Sigmoid colon (tissue), 4 donors: Measurements from ENCODE around the gene LRRC73.

Experiments used
- CTCF ChIP-seq, 4 experiments: fragments of 450-650 bp in 3 of 4; fragments of 200-600 bp in 1 of 4; IDR thresholded peaks; one replicate each; pipeline ENCODE4 v1.5.1; 2016 to 2019; ENCODE audit warnings: antibody characterized with exemption in 4 of 4, mild to moderate bottlenecking in 3 of 4, moderate library complexity in 2 of 4
- POLR2AphosphoS5 ChIP-seq, 4 donors: sonication (generic); formaldehyde crosslinking; IDR thresholded peaks; one replicate each; pipeline ENCODE4 v1.6.1; 2017; ENCODE audit warnings: antibody characterized with exemption in 4 of 4

DNA sequence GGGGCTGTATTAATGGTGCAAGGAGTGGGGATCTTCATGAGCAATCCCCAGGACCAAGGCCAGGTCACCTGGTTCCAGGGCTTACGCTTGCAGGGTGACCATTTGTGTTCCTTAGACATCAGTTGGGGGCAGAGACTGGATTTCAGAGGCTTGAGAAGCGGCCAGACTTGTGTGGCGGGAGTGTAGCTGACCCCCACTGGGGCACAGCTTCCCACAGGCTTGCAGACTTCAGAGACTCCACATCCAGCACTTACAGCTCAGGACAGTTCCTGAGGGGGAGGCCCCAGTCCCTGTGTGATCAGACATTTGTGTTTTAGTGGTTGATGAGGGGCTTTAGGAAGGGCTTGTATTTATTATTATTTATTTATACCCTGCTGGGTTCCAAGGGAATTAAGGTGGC, 17.5 kb downstream of the LRRC73 start:
- no peak for TF ChIP-seq CTCF (IDR thresholded peaks at IDR 0.05)
- no peak for TF ChIP-seq POLR2AphosphoS5 (IDR thresholded peaks at IDR 0.05)
